HG02763 (cell line): ENCODE results near the gene TRPM4.
A peak's percentile ranks its signal among the peaks of the same experiment; 100 is the strongest.
"Not testable (repeated sequence)": the region's sequence is repeated elsewhere in the genome, so short reads cannot be mapped to it uniquely, and the experiment has no call there.

Experiments
- ATAC-seq: cut with Tn5 transposase; IDR thresholded peaks from one replicate; pipeline ENCODE4 v1.9.1; 2021; ENCODE audit warnings: mild to moderate bottlenecking, moderate library complexity; ENCODE audit not compliant: unreplicated experiment

Gene TRPM4

GRCh38 chr19:49126575-49126974 lies 31.0 kb upstream of the TRPM4 start:
- ATAC-seq = no peak

GRCh38 chr19:49127225-49127624 lies 30.4 kb upstream of the TRPM4 start:
- not testable (repeated sequence) for ATAC-seq

GRCh38 chr19:49127674-49128544 lies 29.7 kb upstream of the TRPM4 start:
- ATAC-seq = peak; percentile 86

GRCh38 chr19:49128545-49129237 lies 28.9 kb upstream of the TRPM4 start:
- no peak for ATAC-seq

- no peak for ATAC-seq
Observed at GRCh38 chr19:49129238-49129583, 28.4 kb upstream of the TRPM4 start.

- no peak for ATAC-seq
Observed at GRCh38 chr19:49130325-49130724, 27.3 kb upstream of the TRPM4 start.

GRCh38 chr19:49132974-49133609 lies 24.5 kb upstream of the TRPM4 start:
- no peak for ATAC-seq

GRCh38 chr19:49133621-49134454 lies 23.8 kb upstream of the TRPM4 start:
- no peak for ATAC-seq

- ATAC-seq = no peak
Observed at GRCh38 chr19:49135686-49136085, 21.9 kb upstream of the TRPM4 start.

GRCh38 chr19:49136771-49137171 lies 20.8 kb upstream of the TRPM4 start:
- no peak for ATAC-seq

GRCh38 chr19:49140951-49141350 lies 16.6 kb upstream of the TRPM4 start:
- ATAC-seq = no peak

GRCh38 chr19:49141352-49141751 lies 16.2 kb upstream of the TRPM4 start:
- ATAC-seq = no peak

GRCh38 chr19:49142866-49143335 lies 14.7 kb upstream of the TRPM4 start:
- peak; percentile 64 for ATAC-seq

- ATAC-seq = no peak
Observed at GRCh38 chr19:49145573-49146407, 11.8 kb upstream of the TRPM4 start.

GRCh38 chr19:49146408-49146770 lies 11.2 kb upstream of the TRPM4 start:
- not testable (repeated sequence) for ATAC-seq

- no peak for ATAC-seq
Observed at GRCh38 chr19:49148044-49148682, 9.4 kb upstream of the TRPM4 start.

GRCh38 chr19:49148784-49149651 lies 8.6 kb upstream of the TRPM4 start:
- ATAC-seq = no peak

- ATAC-seq = no peak
Observed at GRCh38 chr19:49149652-49150105, 7.9 kb upstream of the TRPM4 start.
